Tibial artery (tissue), 4 donors: ENCODE measurements around the gene RIT2.

Source experiments
- DNase-seq, 2 donors: peaks; one replicate each; pipeline ENCODE4 v3.0.0-alpha.2; 2019
- H3K27ac ChIP-seq, 2 donors: fragments of 200-600 bp; sonication (generic) in 1 of 2; 1 replicate in 1 of 2; 2 replicates in 1 of 2; pipeline ENCODE4 v1.5.1; 2018 to 2019; ENCODE audit warnings: mild to moderate bottlenecking in 1 of 2
- H3K27me3 ChIP-seq, 2 donors: fragments of 200-600 bp; sonication (generic) in 1 of 2; one replicate each; pipeline versions ENCODE4 v1.5.1 to v1.6.0; 2016 to 2019
- H3K36me3 ChIP-seq, 3 donors: fragments of 200-600 bp; sonication (generic) in 2 of 3; one replicate each; pipeline ENCODE4 v1.5.1; 2016 to 2019; ENCODE audit warnings: mild to moderate bottlenecking in 2 of 3
- H3K4me1 ChIP-seq, 4 donors: fragments of 200-600 bp; sonication (generic) in 2 of 4; 1 replicate in 3 of 4; 2 replicates in 1 of 4; pipeline ENCODE4 v1.5.1; 2016 to 2019
- H3K4me3 ChIP-seq, 2 donors: fragments of 200-600 bp; sonication (generic) in 1 of 2; 1 replicate in 1 of 2; 2 replicates in 1 of 2; pipeline ENCODE4 v1.5.1; 2018 to 2019; ENCODE audit warnings: mild to moderate bottlenecking in 2 of 2
- H3K9me3 ChIP-seq, 3 donors: fragments of 200-600 bp; sonication (generic) in 1 of 3; one replicate each; pipeline ENCODE4 v1.5.1; 2016 to 2019
- CTCF ChIP-seq, 2 experiments: fragments of 200-600 bp in 1 of 2; fragments of 450-650 bp in 1 of 2; IDR thresholded peaks; one replicate each; pipeline ENCODE4 v1.5.1; 2017 to 2019; ENCODE audit warnings: antibody characterized with exemption in 2 of 2, mild to moderate bottlenecking in 1 of 2, moderate library complexity in 1 of 2
- intact Hi-C: fragments of 100-400 bp; cut with DNase I; formaldehyde crosslinking; loops from one replicate; pipeline ENCODE4 v1.15.0; 2023; ENCODE audit warnings: low total_unique reads

The RIT2 gene

GRCh38 chr18:43113220-43113895 is 2.1 kb downstream of the RIT2 start:
- H3K36me3 ChIP-seq = no peaks in the 10 kb centered on the region
- H3K4me3 ChIP-seq = no peak overlapping the region
- H3K9me3 ChIP-seq = no peaks in the 10 kb centered on the region
- no peak for TF ChIP-seq CTCF (IDR thresholded peaks at IDR 0.05)
- H3K27me3 ChIP-seq = no peaks in the 10 kb centered on the region
- intact Hi-C loops = no loop called here
- DNase-seq = no peak
- H3K27ac ChIP-seq = no peak overlapping the region
- no peaks in the 10 kb centered on the region for H3K4me1 ChIP-seq

DNA sequence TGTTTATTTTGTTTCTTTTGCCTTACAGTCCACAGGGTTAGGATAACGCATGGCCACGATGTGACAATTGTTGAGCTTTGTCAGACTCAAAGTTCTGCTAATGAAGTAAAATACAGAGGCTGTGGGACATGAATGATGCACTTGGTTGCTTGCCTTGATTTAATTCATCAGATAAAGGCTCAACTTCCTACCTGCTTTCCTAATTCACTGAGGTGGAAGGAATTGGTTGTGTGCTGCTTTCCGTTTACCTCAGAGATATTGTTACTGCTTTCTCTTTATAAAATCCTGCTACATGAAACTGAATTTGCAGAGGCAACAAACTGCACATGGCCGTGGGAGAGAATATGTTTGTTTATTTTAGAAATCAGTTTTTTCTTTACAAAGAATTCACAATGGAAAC is 6.6 kb downstream of the RIT2 start:
- H3K27ac ChIP-seq = no peak overlapping the region
- H3K9me3 ChIP-seq = no peaks in the 10 kb centered on the region
- H3K4me1 ChIP-seq = no peaks in the 10 kb centered on the region
- no peak for DNase-seq
- no peak overlapping the region for H3K4me3 ChIP-seq
- no peaks in the 10 kb centered on the region for H3K36me3 ChIP-seq
- no peaks in the 10 kb centered on the region for H3K27me3 ChIP-seq
- TF ChIP-seq CTCF (IDR thresholded peaks at IDR 0.05) = no peak
- intact Hi-C loops = no loop called here

DNA sequence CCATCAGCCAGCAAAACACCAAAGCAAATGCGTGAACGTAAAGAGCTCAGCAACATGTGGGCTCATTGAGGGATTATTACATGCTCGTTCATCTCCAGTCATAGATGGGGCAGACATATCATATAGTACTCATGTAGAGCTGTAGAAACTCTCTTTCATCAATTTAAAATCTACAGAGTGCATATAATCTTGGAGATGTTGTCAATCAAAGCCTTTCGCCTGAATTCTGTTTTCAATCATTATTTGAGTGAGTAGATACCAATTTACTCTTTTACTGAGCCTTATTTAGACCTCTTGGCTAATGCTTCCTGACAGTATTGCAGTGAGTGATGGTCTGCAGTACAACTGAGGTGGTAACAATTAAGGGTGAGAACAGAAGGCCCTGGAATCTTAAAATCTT is 7.0 kb downstream of the RIT2 start:
- TF ChIP-seq CTCF (IDR thresholded peaks at IDR 0.05) = no peak
- no peaks in the 10 kb centered on the region for H3K36me3 ChIP-seq
- no peaks in the 10 kb centered on the region for H3K9me3 ChIP-seq
- H3K27ac ChIP-seq = no peak overlapping the region
- H3K4me1 ChIP-seq = no peaks in the 10 kb centered on the region
- H3K27me3 ChIP-seq = no peaks in the 10 kb centered on the region
- intact Hi-C loops = no loop called here
- H3K4me3 ChIP-seq = no peak overlapping the region
- no peak for DNase-seq

- intact Hi-C loops = no loop called here
- Histone ChIP-seq H3K4me3 (no peak overlapping the region), H3K27me3 (no peaks in the 10 kb centered on the region), H3K4me1 (no peaks in the 10 kb centered on the region), H3K27ac (no peak overlapping the region), H3K36me3 (no peaks in the 10 kb centered on the region), H3K9me3 (no peaks in the 10 kb centered on the region)
- no peak for TF ChIP-seq CTCF (IDR thresholded peaks at IDR 0.05)
- DNase-seq = no peak
These were observed 21.8 kb downstream of the RIT2 start for GRCh38 chr18:43093646-43094045.

- no peaks in the 10 kb centered on the region for H3K27me3 ChIP-seq
- no peaks in the 10 kb centered on the region for H3K4me1 ChIP-seq
- no peaks in the 10 kb centered on the region for H3K36me3 ChIP-seq
- TF ChIP-seq CTCF (IDR thresholded peaks at IDR 0.05) = no peak
- no peak overlapping the region for H3K4me3 ChIP-seq
- no peaks in the 10 kb centered on the region for H3K9me3 ChIP-seq
- H3K27ac ChIP-seq = no peak overlapping the region
- no peak for DNase-seq
- intact Hi-C loops = no loop called here
These were observed 22.9 kb downstream of the RIT2 start for GRCh38 chr18:43092539-43092938.

GRCh38 chr18:43081396-43081795 is 34.1 kb downstream of the RIT2 start:
- Histone ChIP-seq H3K36me3 (no peaks in the 10 kb centered on the region), H3K27ac (no peak overlapping the region), H3K9me3 (no peaks in the 10 kb centered on the region), H3K4me1 (no peaks in the 10 kb centered on the region), H3K4me3 (no peak overlapping the region), H3K27me3 (no peaks in the 10 kb centered on the region)
- no peak for DNase-seq
- intact Hi-C loops = no loop called here
- no peak for TF ChIP-seq CTCF (IDR thresholded peaks at IDR 0.05)
